GM12878 (cell line): Measurements from ENCODE around the gene PCSK5.

Experiments used
- CEBPB ChIP-seq, 2 experiments: fragments of 150-350 bp in 1 of 2; IDR thresholded peaks; 2 replicates each; pipeline ENCODE4 v1.6.1; 2012 to 2014; ENCODE audit warnings: low read depth in 2 of 2, low read length in 2 of 2, borderline replicate concordance in 1 of 2, inconsistent platforms in 1 of 2
- CTCF ChIP-seq, 3 experiments: IDR thresholded peaks in 2 of 3; conservative IDR thresholded peaks in 1 of 3; 2 replicates each; pipeline ENCODE4 v1.5.1; 2011; ENCODE audit warnings: low read depth in 3 of 3, low read length in 3 of 3, mild to moderate bottlenecking in 3 of 3, control low read depth in 2 of 3, moderate library complexity in 2 of 3, inconsistent platforms in 1 of 3, mixed read lengths in 1 of 3; ENCODE audit not compliant: control insufficient read depth in 2 of 3, insufficient read depth in 1 of 3; ENCODE audit errors: extremely low read depth in 1 of 3
- POLR2A ChIP-seq: IDR thresholded peaks from 2 replicates; pipeline ENCODE4 v1.6.1; 2011; ENCODE audit warnings: low read depth, mild to moderate bottlenecking, low read length
- USF2 ChIP-seq: IDR thresholded peaks from 2 replicates; pipeline ENCODE4 v1.6.1; 2011; ENCODE audit warnings: low read depth, low read length, improper control_type of control experiment, borderline replicate concordance
- TF ChIP-seq, protein P1 (sequence below): IDR thresholded peaks from 2 replicates; pipeline ENCODE4 v1.6.1; 2011; ENCODE audit warnings: borderline replicate concordance, low read depth, mild to moderate bottlenecking, moderate library complexity, mixed read lengths, low read length; ENCODE audit not compliant: insufficient read depth; ENCODE audit errors: extremely low read length
- TF ChIP-seq, protein P2 (sequence below): IDR thresholded peaks from 2 replicates; pipeline ENCODE4 v1.6.1; 2012; ENCODE audit warnings: low read depth, low read length, improper control_type of control experiment

DNA sequence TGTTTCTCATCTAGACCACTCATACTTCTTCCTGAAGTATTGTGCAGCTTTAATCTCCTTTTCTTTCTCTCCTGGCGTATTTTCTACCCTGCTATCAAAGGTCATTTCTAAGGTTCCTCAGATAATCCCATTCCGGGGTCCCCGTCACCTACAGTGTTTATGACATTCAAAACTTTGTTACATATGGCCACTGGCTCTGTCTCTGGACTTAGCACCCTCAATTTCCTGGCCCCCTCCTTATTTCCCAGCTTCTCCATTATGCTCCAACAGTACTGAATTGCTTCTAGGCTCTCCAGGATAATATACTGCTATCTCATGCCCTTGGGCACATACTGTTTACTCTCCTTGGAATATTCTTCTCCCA, 472.5 kb downstream of the PCSK5 start:
- TF ChIP-seq, protein P1, sequence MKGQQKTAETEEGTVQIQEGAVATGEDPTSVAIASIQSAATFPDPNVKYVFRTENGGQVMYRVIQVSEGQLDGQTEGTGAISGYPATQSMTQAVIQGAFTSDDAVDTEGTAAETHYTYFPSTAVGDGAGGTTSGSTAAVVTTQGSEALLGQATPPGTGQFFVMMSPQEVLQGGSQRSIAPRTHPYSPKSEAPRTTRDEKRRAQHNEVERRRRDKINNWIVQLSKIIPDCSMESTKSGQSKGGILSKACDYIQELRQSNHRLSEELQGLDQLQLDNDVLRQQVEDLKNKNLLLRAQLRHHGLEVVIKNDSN, result no peak
- TF ChIP-seq, protein P2, sequence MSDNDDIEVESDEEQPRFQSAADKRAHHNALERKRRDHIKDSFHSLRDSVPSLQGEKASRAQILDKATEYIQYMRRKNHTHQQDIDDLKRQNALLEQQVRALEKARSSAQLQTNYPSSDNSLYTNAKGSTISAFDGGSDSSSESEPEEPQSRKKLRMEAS, result no peak
- no peak for TF ChIP-seq CEBPB (IDR thresholded peaks at IDR 0.05; ENCODE audit: borderline replicate concordance in 1 of 2, low read depth in 2 of 2, low read length in 2 of 2)
- TF ChIP-seq POLR2A, result no peak
- no peak for TF ChIP-seq CTCF (IDR thresholded peaks at IDR 0.05 in 2 of 3, conservative IDR thresholded peaks at IDR 0.05 in 1 of 3; ENCODE audit: control insufficient read depth in 2 of 3, extremely low read depth in 1 of 3, insufficient read depth in 1 of 3, low read depth in 3 of 3, low read length in 3 of 3)
- no peak for TF ChIP-seq USF2
